Measurements from ENCODE around the gene MTMR3.

Gene MTMR3

GRCh38 chr22:29917052-29917902 lies 34.3 kb downstream of the MTMR3 start:
- DNase-seq: no peak

GRCh38 chr22:29925402-29925801 lies 42.4 kb downstream of the MTMR3 start:
- DNase-seq: no peak

- no peak for DNase-seq
These were observed 43.1 kb downstream of the MTMR3 start for GRCh38 chr22:29926057-29926456.

GRCh38 chr22:29932136-29932535 lies 49.2 kb downstream of the MTMR3 start:
- DNase-seq: no peak

- no peak for DNase-seq
These were observed 50.6 kb downstream of the MTMR3 start for GRCh38 chr22:29933619-29934018.

GRCh38 chr22:29934596-29934995 lies 51.6 kb downstream of the MTMR3 start:
- DNase-seq: no peak

- no peak for DNase-seq
These were observed 53.2 kb downstream of the MTMR3 start for GRCh38 chr22:29936186-29936585.

GRCh38 chr22:29937940-29938693 lies 55.1 kb downstream of the MTMR3 start:
- DNase-seq: no peak

- no peak for DNase-seq
These were observed 57.6 kb downstream of the MTMR3 start for GRCh38 chr22:29940526-29940925.

GRCh38 chr22:29944339-29944738 lies 61.4 kb downstream of the MTMR3 start:
- DNase-seq: no peak

- no peak for DNase-seq
These were observed 62.5 kb downstream of the MTMR3 start for GRCh38 chr22:29945435-29945834.

- no peak for DNase-seq
These were observed 63.2 kb downstream of the MTMR3 start for GRCh38 chr22:29946220-29946619.

- peak; percentile 43 for DNase-seq
These were observed 64.7 kb downstream of the MTMR3 start for GRCh38 chr22:29947410-29948384.

- no peak for DNase-seq
These were observed 65.4 kb downstream of the MTMR3 start for GRCh38 chr22:29948385-29948769.

- no peak for DNase-seq
These were observed 66.9 kb downstream of the MTMR3 start for GRCh38 chr22:29949872-29950271.

- no peak for DNase-seq
These were observed 68.9 kb downstream of the MTMR3 start for GRCh38 chr22:29951791-29952413.

- no peak for DNase-seq
These were observed 71.4 kb downstream of the MTMR3 start for GRCh38 chr22:29954203-29954855.

GRCh38 chr22:29956680-29957079 lies 73.7 kb downstream of the MTMR3 start:
- DNase-seq: no peak

- DNase-seq: no peak
These were observed 75.2 kb downstream of the MTMR3 start for GRCh38 chr22:29958170-29958569.

GRCh38 chr22:29964776-29965175 lies 81.8 kb downstream of the MTMR3 start:
- DNase-seq: no peak

GRCh38 chr22:29967461-29967860 lies 84.5 kb downstream of the MTMR3 start:
- DNase-seq: no peak

- DNase-seq: no peak
These were observed 88.6 kb downstream of the MTMR3 start for GRCh38 chr22:29971607-29972006.

Data from NCI-H446 treated with DMSO at 0.1 percent for 48 hours (cell line).